ENCODE results near the gene EHMT2.

The EHMT2 gene

DNA sequence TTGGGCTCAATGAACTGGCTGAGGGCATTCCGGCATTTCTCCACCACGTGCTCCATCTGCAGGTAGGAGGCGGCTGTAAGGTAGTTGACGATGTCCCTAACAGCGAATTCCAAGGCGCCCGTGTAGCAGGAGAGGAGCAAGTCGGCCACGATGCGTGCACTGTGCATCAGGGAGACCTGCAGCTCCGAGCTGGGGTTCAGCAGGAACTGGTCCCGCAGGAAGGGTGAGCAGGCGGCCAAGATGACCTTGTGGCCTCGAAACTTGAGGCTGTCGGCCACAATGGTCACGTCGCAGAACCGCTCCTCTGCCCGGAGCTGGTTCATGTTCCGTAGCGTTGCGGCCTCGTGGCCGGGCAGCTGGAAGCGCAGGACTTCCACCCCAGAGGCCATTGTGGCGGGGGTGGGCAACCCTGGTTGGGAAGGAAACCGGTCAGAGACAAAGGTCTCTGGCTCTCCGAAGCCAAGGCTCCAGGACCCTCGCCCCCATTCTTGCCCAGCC is 3.5 kb upstream of the EHMT2 start:
- Histone ChIP-seq H3K9ac (ENCODE audit: low read depth, low read length) (peak overlapping the region; percentile 73), H3K27me3 (ENCODE audit: insufficient read depth, low read length, poor library complexity) (peaks cover 2% of the 10 kb centered on the region), H3K4me1 (ENCODE audit: insufficient read depth, low read length) (peaks cover 51% of the 10 kb centered on the region), H3K79me2 (ENCODE audit: insufficient read depth, low read length) (peaks cover 53% of the 10 kb centered on the region), H3K9me3 (ENCODE audit: insufficient read depth, low read length, severe bottlenecking) (no peaks in the 10 kb centered on the region), H3K4me2 (ENCODE audit: insufficient read depth, low read length) (peak overlapping the region; percentile 92), H3K36me3 (ENCODE audit: insufficient read depth, low read length) (peaks cover 18% of the 10 kb centered on the region), H3K27ac (ENCODE audit: low read length) (peak overlapping the region; percentile 80; the same call in 1 of the 2 replicates), H4K20me1 (ENCODE audit: insufficient read depth, low read length) (peaks cover 3% of the 10 kb centered on the region; the same call in 1 of the 2 replicates), H2AFZ (ENCODE audit: low read depth, low read length) (no peak overlapping the region), H3K4me3 (ENCODE audit: low read depth in 1 of 2, low read length in 2 of 2) (peak overlapping the region; percentile 43 to 74; a peak in 3 of 4 replicates)
- DNase-seq (no peak), ATAC-seq (ENCODE audit: insufficient read depth, low read depth) (no peak)
- TF ChIP-seq, protein P1, sequence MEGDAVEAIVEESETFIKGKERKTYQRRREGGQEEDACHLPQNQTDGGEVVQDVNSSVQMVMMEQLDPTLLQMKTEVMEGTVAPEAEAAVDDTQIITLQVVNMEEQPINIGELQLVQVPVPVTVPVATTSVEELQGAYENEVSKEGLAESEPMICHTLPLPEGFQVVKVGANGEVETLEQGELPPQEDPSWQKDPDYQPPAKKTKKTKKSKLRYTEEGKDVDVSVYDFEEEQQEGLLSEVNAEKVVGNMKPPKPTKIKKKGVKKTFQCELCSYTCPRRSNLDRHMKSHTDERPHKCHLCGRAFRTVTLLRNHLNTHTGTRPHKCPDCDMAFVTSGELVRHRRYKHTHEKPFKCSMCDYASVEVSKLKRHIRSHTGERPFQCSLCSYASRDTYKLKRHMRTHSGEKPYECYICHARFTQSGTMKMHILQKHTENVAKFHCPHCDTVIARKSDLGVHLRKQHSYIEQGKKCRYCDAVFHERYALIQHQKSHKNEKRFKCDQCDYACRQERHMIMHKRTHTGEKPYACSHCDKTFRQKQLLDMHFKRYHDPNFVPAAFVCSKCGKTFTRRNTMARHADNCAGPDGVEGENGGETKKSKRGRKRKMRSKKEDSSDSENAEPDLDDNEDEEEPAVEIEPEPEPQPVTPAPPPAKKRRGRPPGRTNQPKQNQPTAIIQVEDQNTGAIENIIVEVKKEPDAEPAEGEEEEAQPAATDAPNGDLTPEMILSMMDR (IDR thresholded peaks at IDR 0.05; ENCODE audit: borderline replicate concordance, extremely low read depth, low read length, poor library complexity, severe bottlenecking): no peak
- no peak for TF ChIP-seq EZH2 (IDR thresholded peaks at IDR 0.05; ENCODE audit: borderline replicate concordance, low read depth, low read length, severe bottlenecking)

DNA sequence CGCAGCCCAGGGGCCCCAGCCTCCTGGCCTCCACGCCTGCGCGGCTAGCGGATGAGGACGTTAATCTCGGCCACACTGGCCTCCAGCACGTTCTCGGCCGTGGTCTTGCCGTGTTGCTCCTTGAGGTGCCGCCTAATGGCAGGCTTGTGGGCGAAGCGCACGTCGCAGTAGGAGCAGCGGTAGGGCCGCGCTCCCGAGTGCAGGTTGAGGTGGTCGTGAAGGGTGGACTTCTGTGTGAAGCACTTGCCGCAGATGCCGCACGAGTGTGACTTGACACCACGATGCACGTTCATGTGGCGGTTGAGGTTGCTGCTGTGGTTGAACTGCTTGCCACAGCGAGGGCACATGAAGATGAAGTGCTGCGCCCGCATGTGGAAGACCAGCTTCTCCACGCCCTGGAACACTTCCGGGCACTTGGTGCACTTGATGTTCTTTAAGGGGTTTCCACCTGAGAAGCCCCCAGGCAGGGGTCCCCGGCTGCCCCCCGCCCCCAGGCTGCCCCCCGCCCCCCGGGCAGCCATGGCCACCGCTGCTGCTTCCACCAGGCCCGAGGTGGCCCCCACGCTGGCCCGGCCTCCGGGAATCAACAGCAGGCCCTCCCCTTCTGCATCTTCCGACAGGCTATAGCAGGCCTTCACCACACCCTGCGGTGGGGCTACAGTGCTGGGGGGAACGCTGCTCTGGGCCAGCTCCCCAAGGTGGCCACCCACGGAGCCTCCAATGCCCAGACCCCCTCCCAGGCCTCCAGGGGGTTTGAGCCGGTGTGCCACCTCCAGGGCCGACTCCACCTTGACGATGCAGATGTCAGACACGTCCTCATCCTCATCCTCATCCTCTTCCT is 2.6 kb upstream of the EHMT2 start:
- peak overlapping the region in 1 of 2 experiments; percentile 25; a peak in 1 of 4 replicates for H3K4me3 ChIP-seq (ENCODE audit: low read depth in 1 of 2, low read length in 2 of 2)
- peaks cover 52% of the 10 kb centered on the region for H3K4me1 ChIP-seq (ENCODE audit: insufficient read depth, low read length)
- no peaks in the 10 kb centered on the region for H3K9me3 ChIP-seq (ENCODE audit: insufficient read depth, low read length, severe bottlenecking)
- H3K9ac ChIP-seq (ENCODE audit: low read depth, low read length): peak overlapping the region; percentile 79; the same call in 1 of the 2 replicates
- DNase-seq: peak; percentile 15
- no peaks in the 10 kb centered on the region for H3K27me3 ChIP-seq (ENCODE audit: insufficient read depth, low read length, poor library complexity)
- peaks cover 27% of the 10 kb centered on the region for H3K36me3 ChIP-seq (ENCODE audit: insufficient read depth, low read length)
- no peak overlapping the region for H3K27ac ChIP-seq (ENCODE audit: low read length)
- H3K79me2 ChIP-seq (ENCODE audit: insufficient read depth, low read length): peaks cover 60% of the 10 kb centered on the region
- H4K20me1 ChIP-seq (ENCODE audit: insufficient read depth, low read length): peaks cover 3% of the 10 kb centered on the region; the same call in 1 of the 2 replicates
- no peak for ATAC-seq (ENCODE audit: insufficient read depth, low read depth)
- no peak overlapping the region for H2AFZ ChIP-seq (ENCODE audit: low read depth, low read length)
- H3K4me2 ChIP-seq (ENCODE audit: insufficient read depth, low read length): peak overlapping the region; percentile 88
- no peak for TF ChIP-seq EZH2 (IDR thresholded peaks at IDR 0.05; ENCODE audit: borderline replicate concordance, low read depth, low read length, severe bottlenecking)
- TF ChIP-seq, protein P1 (IDR thresholded peaks at IDR 0.05; ENCODE audit: borderline replicate concordance, extremely low read depth, low read length, poor library complexity, severe bottlenecking): no peak

DNA sequence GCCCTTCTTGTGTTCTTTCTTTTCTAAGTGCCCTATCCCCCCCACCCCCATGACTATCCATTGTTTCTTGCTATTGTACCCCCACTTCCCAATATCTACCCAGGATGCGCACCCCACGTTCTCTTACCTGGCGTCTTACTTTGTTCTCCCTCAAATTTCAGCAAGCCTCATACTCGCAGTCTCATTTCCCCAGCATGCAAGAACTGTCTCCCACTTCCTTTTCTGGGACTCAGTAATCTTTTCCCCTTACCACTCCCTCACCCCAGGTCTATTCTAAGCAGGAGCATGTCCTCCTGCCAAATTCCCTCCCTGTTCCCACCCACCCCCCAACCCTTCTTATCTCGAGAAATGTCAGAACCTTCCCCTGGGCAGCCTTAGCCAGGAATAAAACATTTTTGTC is 1.7 kb upstream of the EHMT2 start:
- H3K36me3 ChIP-seq (ENCODE audit: insufficient read depth, low read length): peaks cover 36% of the 10 kb centered on the region
- no peaks in the 10 kb centered on the region for H3K27me3 ChIP-seq (ENCODE audit: insufficient read depth, low read length, poor library complexity)
- H3K9ac ChIP-seq (ENCODE audit: low read depth, low read length): peak overlapping the region; percentile 79
- H2AFZ ChIP-seq (ENCODE audit: low read depth, low read length): no peak overlapping the region
- H3K27ac ChIP-seq (ENCODE audit: low read length): no peak overlapping the region
- H3K4me2 ChIP-seq (ENCODE audit: insufficient read depth, low read length): peak overlapping the region; percentile 88
- H3K4me3 ChIP-seq (ENCODE audit: low read depth in 1 of 2, low read length in 2 of 2): peak overlapping the region in 1 of 2 experiments; percentile 78; a peak in 1 of 4 replicates
- no peaks in the 10 kb centered on the region for H3K9me3 ChIP-seq (ENCODE audit: insufficient read depth, low read length, severe bottlenecking)
- TF ChIP-seq, protein P1 (IDR thresholded peaks at IDR 0.05; ENCODE audit: borderline replicate concordance, extremely low read depth, low read length, poor library complexity, severe bottlenecking): no peak
- TF ChIP-seq EZH2 (IDR thresholded peaks at IDR 0.05; ENCODE audit: borderline replicate concordance, low read depth, low read length, severe bottlenecking): no peak
- DNase-seq (no peak), ATAC-seq (ENCODE audit: insufficient read depth, low read depth) (no peak)
- H4K20me1 ChIP-seq (ENCODE audit: insufficient read depth, low read length): peaks cover 3% of the 10 kb centered on the region; the same call in 1 of the 2 replicates
- peaks cover 63% of the 10 kb centered on the region for H3K79me2 ChIP-seq (ENCODE audit: insufficient read depth, low read length)
- peaks cover 52% of the 10 kb centered on the region for H3K4me1 ChIP-seq (ENCODE audit: insufficient read depth, low read length)
